LNCAP (cell line): Measurements from ENCODE around the gene FMNL2.

Experiments
- CTCF ChIP-seq: fragments of 450-650 bp; IDR thresholded peaks from 2 replicates; pipeline ENCODE4 v1.5.1; 2017; ENCODE audit warnings: mild to moderate bottlenecking

Gene FMNL2

GRCh38 chr2:152354069-152354755 lies 19.2 kb downstream of the FMNL2 start:
- TF ChIP-seq CTCF, result no peak

DNA sequence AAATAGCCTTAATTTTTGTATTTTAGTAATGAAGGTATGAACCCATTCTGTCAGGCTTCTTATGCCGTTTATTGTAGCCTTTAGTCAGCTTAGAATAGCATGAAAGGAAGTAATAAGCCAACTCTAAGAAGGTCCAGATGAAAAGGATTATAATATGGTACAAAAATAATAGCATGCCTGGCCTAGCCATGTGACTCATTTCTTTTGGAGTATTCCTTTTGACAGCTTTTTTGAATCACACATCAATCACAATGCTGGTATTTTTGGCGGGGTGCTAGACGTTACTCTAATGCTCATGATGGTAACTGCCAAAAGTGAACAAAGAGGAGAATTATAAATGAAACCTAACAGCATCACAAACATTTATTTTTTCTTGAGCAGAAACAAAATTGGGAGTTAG lies 19.9 kb downstream of the FMNL2 start:
- no peak for TF ChIP-seq CTCF

DNA sequence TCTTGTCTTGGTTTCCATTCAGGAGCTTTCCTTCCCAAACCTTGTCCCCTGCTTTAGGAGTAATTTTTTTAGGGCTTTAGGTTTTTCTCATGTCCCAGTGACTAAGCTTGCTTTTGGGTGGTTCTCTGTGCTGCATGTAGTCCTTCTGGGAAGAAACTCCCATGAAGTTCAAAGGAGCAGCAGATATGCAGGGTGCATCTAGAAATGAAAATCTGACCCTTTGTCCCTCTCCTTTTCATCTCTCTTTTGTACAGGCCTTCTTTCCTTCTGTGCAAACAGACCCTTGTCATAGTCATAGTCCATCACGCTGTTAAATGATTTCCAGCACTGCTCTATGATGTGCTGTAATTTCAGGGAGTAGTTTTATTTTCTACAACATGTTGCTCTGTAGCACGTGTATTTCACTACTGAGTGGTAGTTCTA lies 20.4 kb downstream of the FMNL2 start:
- no peak for TF ChIP-seq CTCF

- no peak for TF ChIP-seq CTCF
Observed at GRCh38 chr2:152359573-152360363, 24.8 kb downstream of the FMNL2 start.

GRCh38 chr2:152363936-152364335 lies 29.0 kb downstream of the FMNL2 start:
- no peak for TF ChIP-seq CTCF

DNA sequence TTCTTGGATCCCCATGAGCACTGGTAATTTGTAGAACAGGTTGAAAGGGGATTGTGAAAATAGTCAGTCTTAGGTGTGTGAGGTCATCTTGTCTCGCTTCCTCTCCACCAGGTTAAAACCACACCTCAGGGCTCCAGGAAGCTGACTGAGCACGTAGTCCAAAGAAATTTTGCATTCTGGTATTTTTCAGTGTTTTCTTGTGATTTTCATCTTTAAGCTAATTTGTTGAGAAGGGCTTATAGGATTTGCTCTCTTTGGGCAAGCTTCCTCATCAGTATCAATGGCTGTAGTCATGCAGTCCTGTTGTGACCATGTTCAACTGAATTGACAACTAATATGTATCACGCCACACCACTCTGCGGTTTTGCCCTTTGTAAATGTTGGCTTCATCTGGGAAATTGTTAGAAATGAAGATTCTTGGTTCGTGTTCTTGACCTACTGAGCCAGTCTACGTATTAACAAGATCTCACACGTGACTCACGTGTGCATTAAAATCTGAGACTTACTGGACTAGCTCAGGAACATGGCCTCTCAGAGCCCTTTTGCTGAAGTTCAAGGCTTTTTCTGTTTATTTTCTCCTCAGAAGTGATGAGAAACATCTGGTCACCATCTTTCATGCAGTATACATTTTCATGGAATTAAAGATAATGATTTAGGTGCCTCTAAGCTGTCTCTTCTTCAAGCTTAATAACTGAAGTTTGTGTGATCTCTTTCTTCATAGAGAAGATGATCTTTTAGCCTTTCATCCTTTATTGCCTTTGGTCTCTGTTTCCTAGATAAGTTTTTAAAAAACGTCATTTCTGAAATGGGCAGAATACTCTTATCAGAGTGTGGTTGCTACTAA lies 32.8 kb downstream of the FMNL2 start:
- no peak for TF ChIP-seq CTCF

GRCh38 chr2:152369176-152369860 lies 34.3 kb downstream of the FMNL2 start:
- TF ChIP-seq CTCF, result no peak
